ENCODE results near the gene SLC17A7. TPM values are rescaled to one million over a fixed set of nuclear protein-coding genes. Genes with fewer than 3 reads are reported as not detected.

The SLC17A7 gene
- total and polyA plus RNA-seq, 2 of the 8 experiments (the other 6 are each of a cell fraction or from before 2014, with no cell fraction given): 2.7 to 3.0 TPM

GRCh38 chr19:49469828-49470614 lies 28.7 kb upstream of the SLC17A7 start:
- no peak overlapping the region for H3K4me3 ChIP-seq (ENCODE audit: extremely low read depth in 1 of 4, insufficient read depth in 2 of 4, low read depth in 3 of 4, low read length in 4 of 4)
- no peak overlapping the region for H4K91ac ChIP-seq (replicated peaks; ENCODE audit: insufficient read length, low read length)
- FAIRE-seq (no peak), DNase-seq (ENCODE audit: low read depth in 1 of 2, low spot score in 2 of 2) (no peak)
- no peaks in the 10 kb centered on the region for H3K79me1 ChIP-seq (ENCODE audit: low read depth, low read length)
- no peak overlapping the region for H4K8ac ChIP-seq (ENCODE audit: extremely low read depth, insufficient read depth, low read length)
- peak; percentile 62; the same call in 1 of the 2 replicates for TF ChIP-seq KDM1A (IDR thresholded peaks at IDR 0.05; ENCODE audit: borderline replicate concordance, low read length)
- no peak for TF ChIP-seq JUND (IDR thresholded peaks at IDR 0.05; ENCODE audit: low read length)
- peak; percentile 47 to 61 (median 61) for TF ChIP-seq CTCF (IDR thresholded peaks at IDR 0.05; ENCODE audit: control extremely low read depth in 1 of 3, insufficient read depth in 1 of 3, low read depth in 1 of 3, low read length in 3 of 3)
- peak; percentile 47 to 55 for TF ChIP-seq RAD21 (IDR thresholded peaks at IDR 0.05 in 1 of 2, conservative IDR thresholded peaks at IDR 0.05 in 1 of 2; ENCODE audit: low read depth in 2 of 2, low read length in 2 of 2)
- TF ChIP-seq MAX (IDR thresholded peaks at IDR 0.05): no peak
- no peak for TF ChIP-seq HDAC6 (IDR thresholded peaks at IDR 0.05; ENCODE audit: low read depth, low read length)
- H3K9me3 ChIP-seq (ENCODE audit: insufficient read depth in 2 of 2, low read depth in 1 of 2, low read length in 1 of 2): no peaks in the 10 kb centered on the region; a peak in 1 of 4 replicates
- WGBS, 2 experiments (ENCODE audit: extremely low coverage in 1 of 2, insufficient coverage in 1 of 2, insufficient read length in 1 of 2, insufficient replicate concordance in 2 of 2, low coverage in 1 of 2, low lambda C conversion rate in 2 of 2, missing lambda C conversion rate in 1 of 2): 88% methylated on average over 17 of the region's 25 CpGs; no CpG with 5 or more reads in 1 of the 2 experiments
- ChIA-PET CTCF (ENCODE audit: partially characterized antibody) (interaction anchor here (0.6 to 2.7 kb wide), 8 partner anchors 8 to 1061 kb away, joined by 3 to 15 read pairs (median 3); no protein-coding TSS in a partner anchor), POLR2A (ENCODE audit: partially characterized antibody) (interaction anchor here (0.7 to 6.8 kb wide), 8 partner anchors 7 to 73 kb away, joined by 3 to 50 read pairs (median 4); partner anchors contain the start of genes ALDH16A1, GFY, PIH1D1 and RPL13A)
- H3K36me3 ChIP-seq (ENCODE audit: control insufficient read depth in 2 of 4, insufficient read depth in 4 of 4, low read length in 3 of 4): peaks cover 2 to 5% (median 3%) of the 10 kb centered on the region in 4 experiments; a peak in 4 of 8 replicates
- no peak overlapping the region for H3K4me2 ChIP-seq (ENCODE audit: insufficient read depth in 1 of 2, low read depth in 2 of 2, low read length in 2 of 2)
- H2BK5ac ChIP-seq (ENCODE audit: low read depth, low read length): no peak overlapping the region
- H2AFZ ChIP-seq (ENCODE audit: low read length): no peak overlapping the region
- H2BK20ac ChIP-seq (ENCODE audit: low read length): no peak overlapping the region
- H3K23me2 ChIP-seq (ENCODE audit: low read depth, low read length): no peaks in the 10 kb centered on the region; the same call in 1 of the 2 replicates
- H3K27me3 ChIP-seq (replicated peaks in 1 of 4; ENCODE audit: control insufficient read depth in 3 of 4, extremely low read depth in 1 of 4, insufficient read depth in 3 of 4, low read length in 3 of 4): peaks cover 0 to 1% (median 0%) of the 10 kb centered on the region in 4 experiments; a peak in 2 of 7 replicates
- H3K14ac ChIP-seq (ENCODE audit: insufficient read length): no peak overlapping the region
- no peak overlapping the region for H2BK15ac ChIP-seq (ENCODE audit: low read length)
- no peak overlapping the region for H3K27ac ChIP-seq (ENCODE audit: low read depth, low read length)
- no peak overlapping the region for H4K5ac ChIP-seq (ENCODE audit: insufficient read length, low read depth, low read length)
- H2AK5ac ChIP-seq (ENCODE audit: low read depth, low read length): no peak overlapping the region
- H3K4ac ChIP-seq (replicated peaks; ENCODE audit: insufficient read length, low read depth, low read length): no peak overlapping the region
- H4K20me1 ChIP-seq (replicated peaks in 1 of 2; ENCODE audit: control insufficient read depth in 1 of 2, insufficient read depth in 2 of 2, low read length in 2 of 2): no peaks in the 10 kb centered on the region
- no peak overlapping the region for H3K23ac ChIP-seq (ENCODE audit: insufficient read length)
- no peak overlapping the region for H3K18ac ChIP-seq (ENCODE audit: extremely low read depth, low read length)
- no peak overlapping the region for H2BK120ac ChIP-seq (replicated peaks; ENCODE audit: low read depth, low read length)
- no peak overlapping the region for H3K9ac ChIP-seq (replicated peaks in 1 of 4; ENCODE audit: extremely low read depth in 1 of 4, low read depth in 3 of 4, low read length in 3 of 4)
- peaks cover 0 to 10% (median 3%) of the 10 kb centered on the region in 4 experiments; a peak in 6 of 7 replicates for H3K4me1 ChIP-seq (replicated peaks in 1 of 4; ENCODE audit: control insufficient read depth in 3 of 4, insufficient read depth in 4 of 4, low read length in 3 of 4)
- no peak overlapping the region for H2BK12ac ChIP-seq (ENCODE audit: low read depth, low read length)
- no peak overlapping the region for H3K56ac ChIP-seq (replicated peaks; ENCODE audit: insufficient read length, low read depth, low read length)
- H3K79me2 ChIP-seq (ENCODE audit: control insufficient read depth in 1 of 2, insufficient read depth in 2 of 2, low read length in 2 of 2): no peaks in the 10 kb centered on the region
